ENCODE data around the gene TDRD3.

The TDRD3 gene

DNA sequence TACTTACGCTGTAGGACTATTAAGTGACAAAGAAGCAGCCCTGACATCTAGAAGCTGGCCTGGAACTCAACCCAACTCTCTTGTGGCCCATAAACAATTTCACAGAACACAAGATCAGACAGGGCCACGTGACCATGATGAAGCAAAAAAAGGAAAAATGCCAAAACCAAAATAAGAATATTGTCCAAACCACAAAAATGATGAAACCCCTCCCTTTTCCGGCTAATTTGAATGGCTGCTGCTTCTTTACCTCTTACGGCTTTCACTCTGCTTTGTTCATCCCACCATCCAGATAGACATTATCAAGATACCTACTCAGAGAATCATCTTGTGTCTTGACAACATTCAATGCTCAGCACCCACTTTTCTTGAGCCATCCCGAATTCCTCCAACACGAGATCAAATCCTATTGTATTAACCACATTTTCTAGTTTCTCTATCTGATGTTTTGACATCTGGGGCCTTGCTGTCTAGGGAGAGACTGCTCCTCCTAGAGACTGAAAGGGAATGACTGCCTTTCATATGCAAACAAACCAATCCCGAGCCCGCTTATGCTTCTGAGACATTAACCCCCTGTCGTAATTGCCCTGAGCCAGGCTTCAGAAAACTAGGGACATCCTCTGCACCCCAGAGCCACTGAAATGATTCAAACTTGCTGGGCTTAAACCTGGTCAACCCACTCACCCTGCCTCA, 186.3 kb downstream of the TDRD3 start:
- DNase-seq: peak; percentile 83

DNA sequence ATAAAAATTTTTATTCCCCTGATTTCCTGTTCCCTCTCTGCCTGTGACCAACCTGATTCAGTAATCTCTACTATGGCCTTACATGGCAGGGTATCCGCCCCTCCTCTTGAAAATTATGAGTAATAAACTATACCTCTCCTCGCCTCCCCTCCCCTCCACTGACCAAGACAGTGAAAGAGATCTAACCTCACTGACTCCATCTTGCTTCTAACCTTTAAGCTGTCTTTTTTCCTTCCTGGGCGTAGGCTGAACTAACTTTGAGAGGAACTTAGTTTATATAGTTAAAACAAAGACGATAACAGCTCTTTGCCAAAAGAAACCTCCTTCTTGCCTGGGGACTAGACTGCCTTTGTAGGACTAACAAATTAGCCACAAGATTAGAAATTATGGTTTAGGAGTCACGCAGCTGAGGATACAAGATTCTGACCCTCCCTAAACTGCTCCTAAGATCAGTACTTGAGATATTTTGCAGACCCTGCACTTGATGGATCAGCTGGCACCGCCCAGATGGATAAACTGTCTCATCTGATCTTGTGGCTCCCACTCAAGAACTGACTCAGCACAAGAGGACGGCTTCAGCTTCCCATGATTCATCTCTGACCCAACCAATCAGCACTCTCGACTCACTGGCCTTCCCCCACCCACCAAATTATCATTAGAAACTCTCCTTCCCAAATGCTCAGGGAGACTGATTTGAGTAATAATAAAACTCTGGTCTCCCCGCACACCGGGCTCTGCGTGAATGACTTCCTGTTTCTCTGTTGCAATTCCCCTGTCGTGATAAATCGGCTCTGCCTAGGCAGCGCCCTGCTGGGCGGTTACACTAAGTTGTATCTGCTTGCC, 187.1 kb downstream of the TDRD3 start:
- peak; percentile 75 for DNase-seq

DNA sequence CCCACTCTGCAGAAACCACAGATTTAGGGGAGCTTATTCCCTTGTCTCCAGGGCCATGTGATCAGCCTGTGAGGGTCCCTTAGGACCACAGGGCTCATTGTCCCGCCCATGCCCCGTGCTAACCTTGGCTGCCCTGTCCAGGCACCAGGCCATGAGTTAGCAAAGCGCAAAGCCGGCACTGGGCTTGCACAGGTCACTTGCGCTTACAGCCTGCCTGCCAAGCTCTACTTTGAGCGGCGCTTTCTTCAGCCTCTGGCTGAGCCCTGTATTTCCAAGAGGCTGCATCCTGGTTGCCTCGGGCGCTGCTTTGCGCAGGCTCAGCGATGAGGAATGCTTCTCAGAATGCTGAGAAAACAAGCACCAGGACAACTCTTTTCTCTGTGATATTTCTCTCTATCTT, 188.0 kb downstream of the TDRD3 start:
- no peak for DNase-seq

DNA sequence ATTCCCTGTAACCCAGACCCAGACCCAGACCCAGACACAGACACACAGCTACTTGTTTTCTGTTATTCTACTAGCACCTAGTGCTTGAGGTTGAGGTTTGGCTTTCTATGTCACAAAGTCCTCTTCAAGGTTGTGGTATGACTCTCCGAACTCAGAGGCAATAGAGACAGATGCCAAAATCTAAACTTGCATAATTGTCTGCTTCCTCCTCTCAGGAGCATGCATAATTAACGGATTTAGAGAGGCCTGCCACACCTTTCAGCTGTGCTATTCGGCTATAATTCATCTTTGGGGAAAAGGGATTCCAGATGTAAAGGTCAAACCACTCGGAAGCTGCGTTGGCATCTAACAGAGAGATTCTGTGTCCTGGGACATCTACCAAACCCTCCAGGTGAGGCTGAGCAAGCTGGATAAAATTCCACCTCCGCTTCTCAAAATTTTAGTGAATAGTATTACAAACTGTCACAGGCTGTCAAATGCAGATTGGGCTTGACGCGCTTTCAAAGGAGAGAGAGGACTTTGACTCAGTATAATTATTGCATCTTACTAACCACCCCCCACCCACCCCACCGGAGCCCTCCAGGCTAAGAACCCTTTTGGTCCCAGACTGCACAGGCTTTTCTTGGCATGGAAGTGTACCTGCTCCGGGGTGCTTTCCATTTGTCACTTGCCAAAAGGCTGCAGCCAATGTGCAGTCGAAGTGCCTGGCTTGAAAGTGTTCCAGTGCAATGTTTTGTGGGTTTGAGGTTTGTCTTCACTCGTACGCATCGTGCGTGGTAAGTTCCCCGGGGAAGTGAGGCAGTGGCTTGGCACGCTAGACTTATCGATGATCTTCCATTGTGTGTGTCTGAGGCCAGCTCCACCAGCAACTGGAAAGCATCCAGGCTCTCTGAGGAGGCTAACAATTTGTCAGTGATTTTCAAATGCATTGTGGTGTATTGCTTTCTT, 194.1 kb downstream of the TDRD3 start:
- DNase-seq: peak; percentile 93

DNA sequence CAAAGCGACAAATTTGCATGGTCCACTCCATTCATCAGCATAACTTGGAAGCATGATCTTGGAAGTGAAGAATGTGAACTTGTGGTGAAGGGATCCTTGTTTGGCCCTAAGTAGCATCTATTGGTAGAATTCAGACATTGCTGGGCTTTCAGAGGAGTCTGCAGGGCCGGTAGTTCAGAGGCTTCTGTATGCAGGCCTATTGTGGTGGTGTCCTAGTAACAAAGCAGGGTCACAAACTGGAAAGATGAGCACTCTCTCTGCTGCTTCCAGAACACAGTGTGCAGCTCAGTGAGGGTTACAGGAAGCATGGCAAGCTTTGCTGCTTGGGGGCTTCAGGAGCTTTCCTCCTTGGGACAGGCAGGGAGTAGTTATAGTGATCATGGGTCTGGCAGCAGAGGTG, 206.0 kb downstream of the TDRD3 start:
- no peak for DNase-seq

DNA sequence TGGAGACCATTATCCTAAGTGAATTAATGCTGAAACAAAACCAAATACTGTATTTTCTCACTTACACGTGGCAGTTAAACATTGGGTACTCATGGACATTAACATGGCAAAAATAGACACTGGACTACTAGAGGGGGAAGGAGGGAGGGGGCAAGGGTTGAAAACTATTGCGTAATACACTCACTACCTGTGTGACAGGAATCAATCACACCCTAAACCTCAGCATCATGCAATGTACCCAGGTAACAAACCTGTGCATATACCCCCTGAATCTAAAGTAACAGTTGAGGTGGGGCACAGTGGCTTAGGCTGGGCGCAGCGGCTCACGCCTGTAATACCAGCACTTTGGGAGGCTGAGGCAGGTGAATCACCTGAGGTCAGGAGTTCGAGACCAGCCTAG, 207.0 kb downstream of the TDRD3 start:
- no peak for DNase-seq

DNA sequence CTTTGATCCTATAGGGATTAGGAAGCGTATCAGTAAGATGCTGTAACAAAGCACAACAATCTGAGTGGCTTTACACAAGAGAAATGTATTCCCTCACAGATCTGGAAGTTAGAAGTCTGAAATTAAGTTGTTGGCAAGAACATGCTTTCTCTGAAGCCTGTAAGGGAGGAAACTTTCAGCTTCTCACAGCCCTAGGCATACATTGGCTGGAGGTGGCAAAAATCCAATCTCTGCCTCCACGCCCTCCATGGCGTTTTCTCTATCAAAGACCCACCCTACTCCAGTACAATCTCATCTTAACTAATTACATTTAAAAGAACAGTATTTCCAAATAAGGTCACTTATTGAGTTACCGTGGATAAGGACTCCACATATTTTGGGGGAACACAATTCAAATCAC, 211.9 kb downstream of the TDRD3 start:
- no peak for DNase-seq

DNA sequence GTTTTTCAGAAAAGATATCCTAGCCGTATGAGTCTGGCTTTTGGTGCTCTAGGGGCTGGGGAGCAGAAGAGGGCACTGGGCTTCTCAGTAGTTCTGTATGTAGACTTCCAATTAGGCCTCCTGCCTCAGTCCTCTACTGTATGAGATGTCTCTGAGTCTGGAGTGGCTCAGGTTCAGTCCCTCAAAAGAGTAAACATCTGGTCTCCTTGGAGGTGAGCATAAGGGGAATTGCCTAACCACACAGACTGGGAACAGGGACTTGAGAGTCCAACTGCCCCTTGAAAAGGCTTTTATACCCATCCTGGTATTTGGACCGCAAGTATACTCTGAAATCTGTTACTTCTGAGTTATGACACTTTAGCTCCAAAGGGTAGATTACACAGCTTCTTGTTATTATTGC, 214.5 kb downstream of the TDRD3 start:
- no peak for DNase-seq

DNA sequence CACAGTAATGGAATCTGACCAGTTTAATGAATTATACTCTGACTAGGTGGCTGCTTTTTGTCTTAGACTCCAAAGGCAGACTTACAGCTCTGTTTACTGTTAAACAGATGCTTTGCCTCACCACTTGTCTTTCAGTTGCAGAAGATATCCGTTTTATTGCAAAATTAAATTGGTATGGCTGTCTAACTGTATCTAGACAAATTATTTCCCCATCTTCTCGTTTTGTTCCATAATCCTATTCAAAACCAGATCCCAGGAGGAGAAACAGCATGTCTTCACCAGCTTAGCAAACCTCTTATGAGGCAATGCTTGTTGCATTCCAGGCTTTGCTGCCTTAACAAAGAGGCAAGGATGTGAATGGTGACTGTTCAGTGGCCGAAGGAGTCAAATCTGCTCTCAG, 215.6 kb downstream of the TDRD3 start:
- DNase-seq: no peak

DNA sequence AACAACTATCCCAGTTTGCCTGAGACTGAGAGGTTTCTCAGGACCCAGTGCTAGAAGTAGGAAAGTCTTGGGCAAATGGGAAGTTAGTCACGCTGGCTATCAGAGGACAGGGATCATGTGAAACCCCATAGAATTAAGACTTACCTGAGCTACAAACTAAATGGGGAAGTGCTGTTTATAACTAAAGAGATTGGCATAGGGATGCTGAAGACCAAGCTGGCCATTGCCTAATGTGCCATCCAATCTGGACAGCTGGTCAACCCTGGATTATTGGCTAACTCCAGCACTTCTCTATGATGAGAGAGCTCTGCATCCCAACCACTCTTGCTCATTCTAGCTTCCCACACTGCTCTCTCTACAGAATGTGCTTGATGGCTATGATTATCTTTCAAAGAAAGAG, 216.1 kb downstream of the TDRD3 start:
- no peak for DNase-seq

DNA sequence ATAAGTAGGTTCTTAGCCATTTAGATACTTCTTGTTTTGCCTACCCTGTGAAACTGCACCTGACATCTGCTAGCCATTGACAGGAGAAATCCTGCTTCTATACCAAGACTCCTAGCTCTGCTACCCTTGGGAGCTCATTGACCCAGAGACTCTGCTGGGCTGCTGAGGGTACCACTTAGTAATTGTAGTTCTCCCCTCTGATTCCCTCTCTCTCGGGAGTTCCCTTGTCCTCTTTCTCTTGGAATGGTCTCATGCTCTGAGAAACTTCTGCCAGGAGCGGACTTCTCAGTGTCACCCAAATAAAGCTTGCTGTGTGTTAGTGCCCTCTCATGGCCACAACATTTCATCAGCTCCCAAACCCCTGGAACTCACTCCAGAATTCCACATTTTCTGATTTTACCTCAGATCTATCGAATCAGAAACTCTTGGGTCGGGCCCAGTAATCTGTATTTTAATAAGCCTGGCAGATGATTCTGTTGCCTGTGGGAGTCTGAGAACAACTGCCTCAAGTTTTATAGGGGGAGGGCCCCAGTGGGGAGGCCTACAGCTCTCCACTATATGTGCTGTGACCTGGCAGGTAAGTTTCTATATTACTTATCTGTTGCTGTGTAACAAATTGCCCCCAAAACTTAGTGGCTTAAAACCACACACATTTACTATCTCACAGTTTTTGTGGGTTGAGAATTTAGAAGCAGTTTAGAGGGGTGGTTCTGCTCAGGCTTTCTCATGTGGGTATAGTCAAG, 221.1 kb downstream of the TDRD3 start:
- DNase-seq: peak; percentile 47

DNA sequence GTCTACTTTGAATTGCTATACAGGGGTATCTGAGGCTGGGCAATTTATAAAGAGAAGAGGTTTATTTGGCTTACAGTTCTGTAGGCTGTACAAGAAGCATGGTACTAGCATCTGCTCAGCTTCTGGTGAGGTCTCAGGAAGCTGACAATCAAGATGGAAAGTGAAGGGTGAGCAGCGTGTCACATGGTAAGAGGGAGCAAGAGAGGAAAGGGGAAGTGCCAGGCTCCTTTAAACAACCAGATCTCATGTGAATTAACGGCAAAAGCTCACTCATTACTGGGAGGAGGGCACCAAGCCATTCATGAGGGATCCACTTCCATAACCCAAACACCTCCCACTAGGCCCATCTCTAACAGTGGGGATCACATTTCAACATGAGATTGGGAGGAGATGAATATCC, 222.4 kb downstream of the TDRD3 start:
- DNase-seq: no peak

DNA sequence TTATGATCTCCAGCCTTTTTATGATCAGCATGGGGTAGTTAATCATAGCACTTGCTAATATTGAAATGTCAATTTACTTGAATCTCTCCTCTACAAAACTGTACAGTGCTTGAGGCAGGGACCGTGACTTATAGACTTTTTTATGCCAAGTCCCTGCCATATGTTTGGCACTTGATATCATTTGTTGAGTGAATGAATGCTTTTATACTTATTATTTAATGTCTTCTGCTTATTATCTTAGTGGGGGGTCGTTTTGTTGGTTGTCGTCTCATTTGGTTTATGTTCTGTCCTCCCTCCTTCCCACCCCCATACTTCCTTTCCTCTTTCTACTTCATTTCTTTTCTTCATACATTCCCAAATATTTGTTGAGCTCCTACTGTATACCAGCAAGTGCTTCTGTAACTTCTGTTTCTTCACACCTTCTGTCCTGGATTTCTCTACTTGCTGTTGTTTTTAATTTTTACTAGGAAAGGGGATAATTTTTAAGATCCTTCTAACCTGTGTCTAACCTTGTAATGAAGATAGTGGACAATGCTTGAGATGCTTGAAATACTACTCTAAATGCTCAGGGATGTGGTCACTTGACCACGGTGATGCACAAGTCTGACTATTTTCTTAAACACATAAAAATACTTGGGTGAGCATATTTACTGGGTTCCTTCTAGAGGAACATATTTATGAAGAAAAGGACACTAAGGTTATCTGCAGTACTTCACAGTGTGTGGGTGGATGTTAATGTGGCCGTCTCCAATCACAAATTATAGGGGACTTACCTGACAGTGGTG, 223.8 kb downstream of the TDRD3 start:
- no peak for DNase-seq

DNA sequence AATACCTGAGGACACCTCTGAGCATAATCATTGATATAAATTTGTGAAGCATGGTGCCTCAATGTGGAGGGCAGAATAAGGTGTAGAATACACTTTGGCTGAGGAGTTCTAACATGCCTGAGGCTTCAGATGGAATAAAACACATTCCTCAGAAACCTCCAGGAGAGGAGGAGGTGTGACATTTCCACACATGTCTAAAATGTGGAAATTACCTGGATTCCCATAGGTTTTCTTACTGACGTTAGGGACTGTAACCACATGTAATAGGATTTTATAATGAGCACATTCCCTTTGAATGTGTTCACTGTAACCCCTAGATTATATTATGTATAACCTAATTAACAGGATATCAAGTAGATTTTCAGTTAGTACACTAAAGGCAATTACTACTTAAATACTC, 226.1 kb downstream of the TDRD3 start:
- no peak for DNase-seq

Data from fibroblast of skin of scalp (primary cell).